Stimulated activated CD4-positive, alpha-beta T cell treated with anti-CD3 and anti-CD28 coated beads, Interleukin-1b, Interleukin-23, amount 100 ng/mL, for 4 hours (primary cell): ENCODE results near the gene KLHL29.
"Not testable (repeated sequence)": the region's sequence is repeated elsewhere in the genome, so short reads cannot be mapped to it uniquely, and the experiment has no call there.

ENCODE experiments used
- DNase-seq, 2 donors: peaks; one replicate each; pipeline ENCODE4 v3.0.0-alpha.2; 2020; ENCODE audit warnings: low read depth in 2 of 2

Gene KLHL29

GRCh38 chr2:23367760-23368159, 17.2 kb upstream of the KLHL29 start:
- no peak for DNase-seq

- DNase-seq = no peak
These were observed 11.3 kb upstream of the KLHL29 start for GRCh38 chr2:23373666-23374065.

- no peak for DNase-seq
These were observed 9.5 kb upstream of the KLHL29 start for GRCh38 chr2:23375448-23375847.

GRCh38 chr2:23376075-23376474, 8.9 kb upstream of the KLHL29 start:
- DNase-seq = no peak

GRCh38 chr2:23376972-23377371, 8.0 kb upstream of the KLHL29 start:
- DNase-seq = no peak

GRCh38 chr2:23377771-23378170, 7.2 kb upstream of the KLHL29 start:
- no peak for DNase-seq

GRCh38 chr2:23378496-23378895, 6.5 kb upstream of the KLHL29 start:
- DNase-seq = no peak

GRCh38 chr2:23379220-23379695, 5.7 kb upstream of the KLHL29 start:
- DNase-seq = no peak

GRCh38 chr2:23380562-23381065, 4.4 kb upstream of the KLHL29 start:
- DNase-seq = peak; percentile 30 to 36

- DNase-seq = no peak
These were observed 3.9 kb upstream of the KLHL29 start for GRCh38 chr2:23381084-23381483.

- DNase-seq = no peak
These were observed 3.5 kb upstream of the KLHL29 start for GRCh38 chr2:23381485-23381884.

- DNase-seq = no peak
These were observed 1.9 kb upstream of the KLHL29 start for GRCh38 chr2:23383100-23383499.

- peak in 1 of 2 donors; percentile 11 for DNase-seq
These were observed 370 bp downstream of the KLHL29 start for GRCh38 chr2:23385351-23385747.

GRCh38 chr2:23385748-23386338, 864 bp downstream of the KLHL29 start:
- DNase-seq = peak in 1 of 2 donors; percentile 19

GRCh38 chr2:23386339-23387220, 1.6 kb downstream of the KLHL29 start:
- peak in 1 of 2 donors; percentile 19 for DNase-seq

GRCh38 chr2:23387221-23387550, 2.2 kb downstream of the KLHL29 start:
- no peak for DNase-seq

- no peak for DNase-seq
These were observed 2.9 kb downstream of the KLHL29 start for GRCh38 chr2:23387845-23388244.

GRCh38 chr2:23388294-23388693, 3.3 kb downstream of the KLHL29 start:
- DNase-seq = no peak

GRCh38 chr2:23388756-23389514, 4.0 kb downstream of the KLHL29 start:
- DNase-seq = no peak

- DNase-seq = no peak
These were observed 5.2 kb downstream of the KLHL29 start for GRCh38 chr2:23390152-23390551.

- not testable (repeated sequence) for DNase-seq
These were observed 6.3 kb downstream of the KLHL29 start for GRCh38 chr2:23391237-23391736.

GRCh38 chr2:23393722-23394121, 8.7 kb downstream of the KLHL29 start:
- DNase-seq = no peak
